A673 (cell line): Measurements from ENCODE around the gene GLI3.

Experiments
- EZH2 ChIP-seq: fragments of 200-600 bp; sonication (generic); IDR thresholded peaks from 2 replicates; pipeline ENCODE4 v1.6.1; 2017; ENCODE audit warnings: borderline replicate concordance, low read depth, mild to moderate bottlenecking, mixed read lengths, antibody characterized with exemption, low read length; ENCODE audit not compliant: poor library complexity, severe bottlenecking
- TF ChIP-seq, protein P1 (sequence below): fragments of 300-800, 200-600 bp; sonication (generic); conservative IDR thresholded peaks from 2 replicates; pipeline ENCODE4 v1.5.1; 2017; ENCODE audit warnings: low read depth, mild to moderate bottlenecking, antibody characterized with exemption, low read length, moderate library complexity, mixed read lengths

DNA sequence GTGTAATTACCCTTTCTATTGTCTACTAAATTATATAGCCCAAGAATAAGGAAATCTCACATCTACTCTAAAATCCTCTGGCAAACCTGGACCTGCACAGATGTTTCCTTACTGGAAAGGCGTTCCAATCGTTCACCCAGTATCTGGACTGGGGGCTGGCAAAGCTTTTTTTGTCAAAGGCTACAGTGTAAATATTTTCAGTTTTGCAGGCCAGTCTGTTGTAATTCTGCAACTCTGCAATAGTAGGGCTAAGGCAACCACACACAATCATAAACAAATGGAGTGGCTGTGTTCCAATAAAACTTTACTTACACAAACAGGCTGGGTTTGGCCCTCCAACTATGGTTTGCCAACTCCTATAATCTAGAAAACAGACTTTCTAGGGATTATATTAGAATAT, 56.2 kb downstream of the GLI3 start:
- TF ChIP-seq, protein P1, sequence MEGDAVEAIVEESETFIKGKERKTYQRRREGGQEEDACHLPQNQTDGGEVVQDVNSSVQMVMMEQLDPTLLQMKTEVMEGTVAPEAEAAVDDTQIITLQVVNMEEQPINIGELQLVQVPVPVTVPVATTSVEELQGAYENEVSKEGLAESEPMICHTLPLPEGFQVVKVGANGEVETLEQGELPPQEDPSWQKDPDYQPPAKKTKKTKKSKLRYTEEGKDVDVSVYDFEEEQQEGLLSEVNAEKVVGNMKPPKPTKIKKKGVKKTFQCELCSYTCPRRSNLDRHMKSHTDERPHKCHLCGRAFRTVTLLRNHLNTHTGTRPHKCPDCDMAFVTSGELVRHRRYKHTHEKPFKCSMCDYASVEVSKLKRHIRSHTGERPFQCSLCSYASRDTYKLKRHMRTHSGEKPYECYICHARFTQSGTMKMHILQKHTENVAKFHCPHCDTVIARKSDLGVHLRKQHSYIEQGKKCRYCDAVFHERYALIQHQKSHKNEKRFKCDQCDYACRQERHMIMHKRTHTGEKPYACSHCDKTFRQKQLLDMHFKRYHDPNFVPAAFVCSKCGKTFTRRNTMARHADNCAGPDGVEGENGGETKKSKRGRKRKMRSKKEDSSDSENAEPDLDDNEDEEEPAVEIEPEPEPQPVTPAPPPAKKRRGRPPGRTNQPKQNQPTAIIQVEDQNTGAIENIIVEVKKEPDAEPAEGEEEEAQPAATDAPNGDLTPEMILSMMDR: no peak
- TF ChIP-seq EZH2: no peak
